ENCODE results near the gene HS3ST3A1. TPM values are rescaled to one million over a fixed set of nuclear protein-coding genes. Genes with fewer than 3 reads are reported as not detected.
A peak's percentile ranks its signal among the peaks of the same experiment; 100 is the strongest.

Gene HS3ST3A1
- total RNA-seq, 1 donor from 2014 or later: 8.8 TPM

DNA sequence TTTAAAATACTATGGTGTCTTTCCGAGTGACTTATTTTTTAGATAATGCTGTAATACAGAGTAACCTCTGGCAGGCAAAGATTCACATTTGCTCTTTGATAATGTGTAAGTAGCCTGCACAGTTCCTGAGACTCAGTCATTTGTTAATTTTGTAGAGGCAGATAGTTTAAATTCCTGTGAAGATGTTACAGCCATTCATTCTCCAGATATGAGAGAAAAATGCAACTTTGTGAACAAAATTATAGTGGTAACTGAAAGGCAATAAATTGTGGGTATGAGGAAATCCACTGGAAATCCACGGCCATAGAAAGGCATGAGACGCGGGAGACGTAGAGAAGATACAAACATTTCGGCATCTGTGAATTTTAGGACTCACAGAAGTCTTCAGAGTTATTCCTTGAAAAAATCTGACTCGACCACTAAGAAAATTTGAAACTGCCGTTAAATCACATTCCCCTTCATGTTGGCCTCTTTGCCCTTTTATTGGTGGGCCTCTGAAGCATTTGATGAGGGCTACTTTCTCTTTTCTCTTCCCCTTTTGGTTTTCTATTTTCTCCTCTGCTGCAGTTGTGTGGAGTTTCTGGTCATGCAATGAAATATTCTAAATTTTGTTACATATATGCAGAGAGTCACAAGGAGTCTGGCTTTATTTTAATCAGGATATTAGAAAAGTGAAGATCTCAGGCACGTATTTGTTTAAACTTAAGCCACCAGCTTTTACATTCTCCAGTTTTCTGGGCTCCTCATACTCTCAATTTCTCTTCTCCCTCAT lies 18.8 kb downstream of the HS3ST3A1 start:
- Mint-ChIP-seq H3K27me3 (ENCODE audit: low read depth) (no peaks in the 10 kb centered on the region), H3K4me3 (ENCODE audit: unreplicated experiment) (no peak overlapping the region), H3K36me3 (ENCODE audit: low read depth) (no peaks in the 10 kb centered on the region), H3K4me1 (ENCODE audit: low read depth) (peaks cover 39% of the 10 kb centered on the region), H3K9me3 (ENCODE audit: low read depth) (no peaks in the 10 kb centered on the region), H3K27ac (ENCODE audit: unreplicated experiment) (peak overlapping the region; percentile 77)
- DNase-seq (ENCODE audit: low spot score): no peak
- TF ChIP-seq, protein P1, sequence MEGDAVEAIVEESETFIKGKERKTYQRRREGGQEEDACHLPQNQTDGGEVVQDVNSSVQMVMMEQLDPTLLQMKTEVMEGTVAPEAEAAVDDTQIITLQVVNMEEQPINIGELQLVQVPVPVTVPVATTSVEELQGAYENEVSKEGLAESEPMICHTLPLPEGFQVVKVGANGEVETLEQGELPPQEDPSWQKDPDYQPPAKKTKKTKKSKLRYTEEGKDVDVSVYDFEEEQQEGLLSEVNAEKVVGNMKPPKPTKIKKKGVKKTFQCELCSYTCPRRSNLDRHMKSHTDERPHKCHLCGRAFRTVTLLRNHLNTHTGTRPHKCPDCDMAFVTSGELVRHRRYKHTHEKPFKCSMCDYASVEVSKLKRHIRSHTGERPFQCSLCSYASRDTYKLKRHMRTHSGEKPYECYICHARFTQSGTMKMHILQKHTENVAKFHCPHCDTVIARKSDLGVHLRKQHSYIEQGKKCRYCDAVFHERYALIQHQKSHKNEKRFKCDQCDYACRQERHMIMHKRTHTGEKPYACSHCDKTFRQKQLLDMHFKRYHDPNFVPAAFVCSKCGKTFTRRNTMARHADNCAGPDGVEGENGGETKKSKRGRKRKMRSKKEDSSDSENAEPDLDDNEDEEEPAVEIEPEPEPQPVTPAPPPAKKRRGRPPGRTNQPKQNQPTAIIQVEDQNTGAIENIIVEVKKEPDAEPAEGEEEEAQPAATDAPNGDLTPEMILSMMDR (IDR thresholded peaks at IDR 0.05): no peak

DNA sequence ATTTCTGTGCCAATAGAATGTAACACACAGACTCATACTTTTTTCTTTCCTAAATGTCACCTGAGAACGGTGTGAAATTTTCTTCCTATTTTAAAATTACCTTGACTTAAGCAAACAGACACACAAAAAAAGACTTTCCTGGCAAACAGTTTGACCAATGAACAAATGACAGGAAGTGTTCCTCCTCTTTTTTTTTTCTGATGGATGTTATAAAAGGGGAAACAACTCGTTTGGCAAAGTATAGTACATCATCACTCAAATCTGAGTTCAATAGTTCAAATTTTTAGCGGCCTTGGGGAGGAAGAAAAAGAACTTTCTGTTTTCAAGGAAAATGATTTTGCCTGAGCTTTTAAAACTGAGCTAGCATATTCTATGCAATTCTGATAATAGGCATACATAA lies 19.8 kb downstream of the HS3ST3A1 start:
- no peaks in the 10 kb centered on the region for H3K27me3 Mint-ChIP-seq (ENCODE audit: low read depth)
- no peak for DNase-seq (ENCODE audit: low spot score)
- TF ChIP-seq, protein P1 (IDR thresholded peaks at IDR 0.05): no peak
- H3K27ac Mint-ChIP-seq (ENCODE audit: unreplicated experiment): peak overlapping the region; percentile 36
- H3K9me3 Mint-ChIP-seq (ENCODE audit: low read depth): no peaks in the 10 kb centered on the region
- no peaks in the 10 kb centered on the region for H3K36me3 Mint-ChIP-seq (ENCODE audit: low read depth)
- peak overlapping the region; percentile 19 for H3K4me3 Mint-ChIP-seq (ENCODE audit: unreplicated experiment)
- peaks cover 33% of the 10 kb centered on the region for H3K4me1 Mint-ChIP-seq (ENCODE audit: low read depth)

DNA sequence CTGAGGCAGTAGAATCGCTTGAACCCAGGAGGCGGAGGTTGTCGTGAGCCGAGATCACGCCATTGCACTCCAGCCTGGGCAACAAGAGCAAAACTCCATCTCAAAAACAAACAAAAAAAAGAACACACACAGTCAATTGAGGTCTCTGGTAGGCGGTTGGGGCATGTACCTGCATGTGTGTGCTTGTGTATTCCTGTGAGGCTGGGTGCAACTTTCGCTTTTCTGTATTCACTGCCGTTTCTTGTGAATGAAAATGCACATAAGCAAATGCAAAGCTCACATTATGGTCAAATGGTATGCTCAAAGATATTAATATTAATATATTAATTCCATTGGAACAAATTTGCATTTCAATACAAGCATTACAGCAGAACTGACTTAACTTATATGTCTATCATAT lies 20.9 kb downstream of the HS3ST3A1 start:
- TF ChIP-seq, protein P1 (IDR thresholded peaks at IDR 0.05): no peak
- no peak for DNase-seq (ENCODE audit: low spot score)
- no peak overlapping the region for H3K4me3 Mint-ChIP-seq (ENCODE audit: unreplicated experiment)
- H3K4me1 Mint-ChIP-seq (ENCODE audit: low read depth): peaks cover 41% of the 10 kb centered on the region
- no peaks in the 10 kb centered on the region for H3K27me3 Mint-ChIP-seq (ENCODE audit: low read depth)
- H3K36me3 Mint-ChIP-seq (ENCODE audit: low read depth): peaks cover 4% of the 10 kb centered on the region
- H3K9me3 Mint-ChIP-seq (ENCODE audit: low read depth): no peaks in the 10 kb centered on the region
- no peak overlapping the region for H3K27ac Mint-ChIP-seq (ENCODE audit: unreplicated experiment)

DNA sequence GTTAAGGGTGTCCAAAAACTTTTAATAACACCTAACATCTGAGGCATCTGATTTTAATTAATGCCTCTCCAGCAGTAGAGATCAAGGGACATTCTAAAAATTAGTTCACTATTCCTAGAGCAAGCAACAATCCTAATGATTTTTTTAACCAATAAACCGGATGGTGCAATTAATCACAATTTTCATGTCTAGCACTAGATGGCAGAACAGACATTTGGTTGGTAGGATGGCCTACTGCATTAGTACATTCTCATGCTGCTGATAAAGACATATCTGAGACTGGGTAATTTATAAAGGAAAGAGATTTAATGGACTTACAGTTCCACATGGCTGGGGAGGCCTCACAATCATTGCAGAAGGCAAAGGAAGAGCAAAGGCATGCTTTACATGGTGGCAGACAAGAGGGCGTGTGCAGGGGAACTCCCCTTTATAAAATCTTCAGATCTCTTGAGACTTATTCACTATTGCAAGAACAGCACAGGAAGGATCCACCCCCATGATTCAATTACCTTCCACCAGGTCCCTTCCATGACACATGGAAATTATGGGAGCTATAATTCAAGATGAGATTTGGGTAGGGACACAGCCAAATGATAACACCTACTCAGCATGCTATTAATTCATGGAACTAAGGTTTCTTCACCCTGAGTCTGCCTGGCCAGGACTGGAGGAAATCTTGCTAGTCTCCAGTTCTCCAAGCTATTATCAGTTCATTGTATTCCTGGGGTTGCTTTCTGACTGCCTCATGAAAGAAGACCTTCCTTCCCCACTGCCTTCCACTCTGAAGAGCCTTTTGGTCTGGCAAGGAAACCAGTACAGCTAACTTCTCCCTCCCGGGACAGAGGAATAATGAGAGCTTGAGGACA lies 24.8 kb downstream of the HS3ST3A1 start:
- TF ChIP-seq, protein P1 (IDR thresholded peaks at IDR 0.05): peak; percentile 66
- no peak for DNase-seq (ENCODE audit: low spot score)
- Mint-ChIP-seq H3K27ac (ENCODE audit: unreplicated experiment) (no peak overlapping the region), H3K4me1 (ENCODE audit: low read depth) (peaks cover 28% of the 10 kb centered on the region), H3K4me3 (ENCODE audit: unreplicated experiment) (no peak overlapping the region), H3K36me3 (ENCODE audit: low read depth) (peaks cover 10% of the 10 kb centered on the region), H3K9me3 (ENCODE audit: low read depth) (no peaks in the 10 kb centered on the region), H3K27me3 (ENCODE audit: low read depth) (no peaks in the 10 kb centered on the region)

DNA sequence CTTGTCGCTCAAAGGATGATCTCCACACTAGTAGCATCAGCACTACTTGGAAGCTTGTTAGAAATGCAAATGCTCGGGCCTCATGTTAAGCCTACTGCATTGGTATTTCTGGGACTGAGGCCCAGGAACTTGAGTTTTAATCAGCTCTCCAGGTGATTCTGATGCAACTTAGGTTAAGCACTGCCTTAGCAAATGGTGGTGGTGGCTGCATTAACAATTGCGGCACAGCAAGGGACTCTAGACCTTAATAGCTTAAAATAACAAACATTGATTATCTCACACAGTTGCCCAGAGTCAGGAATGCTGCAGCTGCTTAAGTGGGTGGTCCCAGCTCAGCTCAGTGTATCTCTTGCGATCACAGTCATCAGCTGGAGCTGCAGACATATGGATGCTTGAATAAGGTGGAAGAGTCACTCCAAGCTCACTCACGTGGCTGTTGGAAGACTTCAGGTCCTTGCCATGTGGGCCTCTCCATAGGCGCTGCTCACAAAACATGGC lies 25.8 kb downstream of the HS3ST3A1 start:
- no peaks in the 10 kb centered on the region for H3K27me3 Mint-ChIP-seq (ENCODE audit: low read depth)
- H3K4me1 Mint-ChIP-seq (ENCODE audit: low read depth): peaks cover 31% of the 10 kb centered on the region
- H3K27ac Mint-ChIP-seq (ENCODE audit: unreplicated experiment): no peak overlapping the region
- TF ChIP-seq, protein P1 (IDR thresholded peaks at IDR 0.05): no peak
- no peaks in the 10 kb centered on the region for H3K9me3 Mint-ChIP-seq (ENCODE audit: low read depth)
- peaks cover 10% of the 10 kb centered on the region for H3K36me3 Mint-ChIP-seq (ENCODE audit: low read depth)
- H3K4me3 Mint-ChIP-seq (ENCODE audit: unreplicated experiment): no peak overlapping the region
- no peak for DNase-seq (ENCODE audit: low spot score)
